Right atrium auricular region (tissue), 2 donors: Measurements from ENCODE around the gene ARHGEF7. TPM values are rescaled to one million over a fixed set of nuclear protein-coding genes. Genes with fewer than 3 reads are reported as not detected.

Experiments used
- DNase-seq: peaks from one replicate; pipeline ENCODE4 v3.0.0-alpha.2; 2019; ENCODE audit warnings: low spot score
- H3K27ac ChIP-seq, 2 donors: fragments of 200-600 bp; sonication (generic); 1 replicate in 1 of 2; 2 replicates in 1 of 2; pipeline ENCODE4 v1.5.1; 2016 to 2019
- H3K27me3 ChIP-seq, 2 donors: fragments of 200-600 bp; sonication (generic); one replicate each; pipeline versions ENCODE4 v1.5.1 to v1.6.0; 2017 to 2019
- H3K36me3 ChIP-seq: fragments of 200-600 bp; sonication (generic); one replicate; pipeline ENCODE4 v1.5.1; 2016
- H3K4me1 ChIP-seq, 2 donors: fragments of 200-600 bp; sonication (generic); one replicate each; pipeline versions ENCODE4 v1.5.1 to v1.6.0; 2017 to 2019
- H3K4me3 ChIP-seq, 2 donors: fragments of 200-600 bp; sonication (generic); 1 replicate in 1 of 2; 2 replicates in 1 of 2; pipeline ENCODE4 v1.5.1; 2017 to 2019; ENCODE audit warnings: mild to moderate bottlenecking in 1 of 2, moderate library complexity in 1 of 2
- H3K9me3 ChIP-seq, 2 donors: fragments of 200-600 bp; sonication (generic); one replicate each; pipeline ENCODE4 v1.5.1; 2019
- total RNA-seq, 2 donors: library from RNA; depleted of rRNA; stranded (reverse); fragments of >200 nt; gene quantifications; one replicate each; pipeline ENCODE4 v1.1.0, GENCODE V29; 2016
- TF ChIP-seq, protein P1 (sequence below), 2 donors: fragments of 200-600 bp; sonication (generic); IDR thresholded peaks; one replicate each; pipeline ENCODE4 v1.5.1; 2019; ENCODE audit warnings: antibody characterized with exemption in 2 of 2

ARHGEF7 gene
- total RNA-seq, 2 donors from 2014 or later, result 27.8 to 36.9 TPM

GRCh38 chr13:111262281-111262680 lies 147.2 kb downstream of the ARHGEF7 start:
- peak; percentile 55 for DNase-seq
- Histone ChIP-seq H3K36me3 (peaks cover 29% of the 10 kb centered on the region), H3K27ac (no peak overlapping the region), H3K27me3 (no peaks in the 10 kb centered on the region), H3K9me3 (no peaks in the 10 kb centered on the region), H3K4me1 (peaks cover 0 to 9% of the 10 kb centered on the region in 2 donors), H3K4me3 (no peak overlapping the region)
- TF ChIP-seq, protein P1, sequence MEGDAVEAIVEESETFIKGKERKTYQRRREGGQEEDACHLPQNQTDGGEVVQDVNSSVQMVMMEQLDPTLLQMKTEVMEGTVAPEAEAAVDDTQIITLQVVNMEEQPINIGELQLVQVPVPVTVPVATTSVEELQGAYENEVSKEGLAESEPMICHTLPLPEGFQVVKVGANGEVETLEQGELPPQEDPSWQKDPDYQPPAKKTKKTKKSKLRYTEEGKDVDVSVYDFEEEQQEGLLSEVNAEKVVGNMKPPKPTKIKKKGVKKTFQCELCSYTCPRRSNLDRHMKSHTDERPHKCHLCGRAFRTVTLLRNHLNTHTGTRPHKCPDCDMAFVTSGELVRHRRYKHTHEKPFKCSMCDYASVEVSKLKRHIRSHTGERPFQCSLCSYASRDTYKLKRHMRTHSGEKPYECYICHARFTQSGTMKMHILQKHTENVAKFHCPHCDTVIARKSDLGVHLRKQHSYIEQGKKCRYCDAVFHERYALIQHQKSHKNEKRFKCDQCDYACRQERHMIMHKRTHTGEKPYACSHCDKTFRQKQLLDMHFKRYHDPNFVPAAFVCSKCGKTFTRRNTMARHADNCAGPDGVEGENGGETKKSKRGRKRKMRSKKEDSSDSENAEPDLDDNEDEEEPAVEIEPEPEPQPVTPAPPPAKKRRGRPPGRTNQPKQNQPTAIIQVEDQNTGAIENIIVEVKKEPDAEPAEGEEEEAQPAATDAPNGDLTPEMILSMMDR (IDR thresholded peaks at IDR 0.05), result no peak

- TF ChIP-seq, protein P1 (IDR thresholded peaks at IDR 0.05), result no peak
- peak; percentile 50 for DNase-seq
- H3K4me3 ChIP-seq, result no peak overlapping the region
- no peaks in the 10 kb centered on the region for H3K9me3 ChIP-seq
- H3K36me3 ChIP-seq, result peaks cover 30% of the 10 kb centered on the region
- peaks cover 0 to 9% of the 10 kb centered on the region in 2 donors for H3K4me1 ChIP-seq
- H3K27ac ChIP-seq, result no peak overlapping the region
- no peaks in the 10 kb centered on the region for H3K27me3 ChIP-seq
These were observed 147.6 kb downstream of the ARHGEF7 start for GRCh38 chr13:111262715-111263114.

DNA sequence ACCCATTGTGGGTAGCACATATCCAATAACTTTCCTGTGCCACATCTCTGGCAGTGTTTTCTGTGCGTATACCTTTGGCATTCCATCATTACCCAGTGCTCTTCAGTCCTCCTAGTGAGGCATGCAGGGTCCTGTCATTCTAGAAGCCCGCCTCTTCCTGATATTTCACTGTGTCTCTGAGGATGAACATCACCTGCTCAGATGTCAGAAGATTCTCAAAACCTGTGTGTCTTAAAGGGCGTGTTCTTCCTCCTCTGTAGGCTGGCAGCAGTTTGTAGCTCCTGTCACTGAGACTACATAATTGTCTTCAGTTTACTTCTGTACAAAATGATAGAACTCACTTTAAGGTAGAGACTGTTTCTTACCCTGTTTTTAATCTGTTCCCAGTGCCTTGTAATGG lies 148.5 kb downstream of the ARHGEF7 start:
- no peak overlapping the region for H3K27ac ChIP-seq
- H3K36me3 ChIP-seq, result peaks cover 28% of the 10 kb centered on the region
- H3K27me3 ChIP-seq, result no peaks in the 10 kb centered on the region
- no peak for DNase-seq
- no peak overlapping the region for H3K4me3 ChIP-seq
- TF ChIP-seq, protein P1 (IDR thresholded peaks at IDR 0.05), result no peak
- H3K4me1 ChIP-seq, result peaks cover 0 to 9% of the 10 kb centered on the region in 2 donors
- no peaks in the 10 kb centered on the region for H3K9me3 ChIP-seq

DNA sequence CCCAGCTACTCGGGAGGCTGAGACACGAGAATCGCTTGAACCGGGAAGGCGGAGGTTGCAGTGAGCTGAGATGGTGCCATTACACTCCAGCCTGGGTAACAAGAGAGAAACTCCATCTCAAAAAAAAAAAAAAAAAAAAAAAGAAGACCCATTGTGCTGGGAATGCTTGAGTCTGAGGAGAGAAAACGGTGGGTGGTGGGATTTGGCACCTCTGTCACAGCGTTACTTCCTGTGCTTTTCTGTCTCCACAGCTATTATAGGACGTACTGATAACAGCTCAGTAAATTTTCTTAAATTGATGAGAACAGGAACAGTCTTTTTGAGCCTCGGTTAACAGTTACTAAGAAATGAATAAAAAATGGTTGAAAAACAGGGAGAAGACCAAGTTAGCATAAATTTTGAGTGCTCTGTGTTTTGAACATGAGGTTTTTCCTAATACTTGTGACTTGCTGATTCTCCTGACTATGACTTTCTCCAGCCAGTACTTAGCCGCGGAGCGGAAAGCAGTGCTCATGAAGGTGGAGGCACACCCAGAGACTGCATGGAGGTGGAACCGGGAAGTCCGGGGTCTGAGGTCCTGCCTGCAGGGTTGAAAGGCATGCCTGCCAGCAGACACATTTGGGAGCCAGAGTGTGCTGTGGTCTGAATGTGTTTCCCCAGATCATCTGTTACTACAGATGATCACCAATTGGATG lies 150.0 kb downstream of the ARHGEF7 start:
- peaks cover 28% of the 10 kb centered on the region for H3K36me3 ChIP-seq
- TF ChIP-seq, protein P1 (IDR thresholded peaks at IDR 0.05), result no peak
- peak; percentile 30 for DNase-seq
- no peaks in the 10 kb centered on the region for H3K27me3 ChIP-seq
- H3K9me3 ChIP-seq, result no peaks in the 10 kb centered on the region
- no peak overlapping the region for H3K27ac ChIP-seq
- H3K4me1 ChIP-seq, result peaks cover 0 to 9% of the 10 kb centered on the region in 2 donors
- H3K4me3 ChIP-seq, result no peak overlapping the region

DNA sequence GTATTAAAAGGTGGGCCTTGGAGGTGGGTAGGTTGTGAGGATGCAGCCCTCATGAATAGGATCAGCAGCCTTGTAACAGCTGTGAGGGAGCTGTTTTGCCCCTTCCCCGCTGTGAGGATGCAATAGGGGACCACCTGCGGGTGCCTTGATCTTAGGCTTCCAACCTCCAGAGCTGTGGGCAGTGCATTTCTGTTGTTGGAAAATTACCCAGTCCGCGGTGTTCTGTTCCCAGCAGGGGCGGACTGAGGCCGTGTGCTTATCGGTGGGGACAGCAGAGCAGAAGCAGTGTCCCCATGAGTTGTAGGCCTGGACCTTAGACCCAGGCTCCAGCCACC lies 150.6 kb downstream of the ARHGEF7 start:
- TF ChIP-seq, protein P1 (IDR thresholded peaks at IDR 0.05), result no peak
- Histone ChIP-seq H3K4me3 (no peak overlapping the region), H3K36me3 (peaks cover 28% of the 10 kb centered on the region), H3K27ac (no peak overlapping the region), H3K4me1 (peaks cover 0 to 11% of the 10 kb centered on the region in 2 donors), H3K9me3 (no peaks in the 10 kb centered on the region), H3K27me3 (no peaks in the 10 kb centered on the region)
- DNase-seq, result peak; percentile 30

DNA sequence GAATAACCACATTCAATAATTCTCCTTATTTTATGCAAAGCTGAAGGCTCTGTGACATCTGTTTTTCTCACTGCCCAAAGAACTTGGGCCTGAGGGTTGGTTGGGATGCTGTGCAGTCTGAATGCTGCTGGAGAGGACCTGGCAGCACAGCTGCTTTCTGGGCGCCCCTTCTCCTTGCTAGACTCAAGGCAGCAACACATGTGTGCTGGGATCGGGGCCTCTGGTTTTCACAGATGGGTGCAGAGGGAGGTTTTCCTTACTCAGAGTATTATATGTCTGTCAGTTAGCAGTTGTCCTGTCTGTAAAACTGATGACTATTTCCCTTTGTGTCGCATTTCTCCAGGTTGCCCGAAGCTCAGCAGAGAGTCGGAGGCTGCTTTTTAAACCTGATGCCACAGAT lies 152.1 kb downstream of the ARHGEF7 start:
- H3K9me3 ChIP-seq, result no peaks in the 10 kb centered on the region
- H3K27me3 ChIP-seq, result no peaks in the 10 kb centered on the region
- peak; percentile 2 for DNase-seq
- no peak overlapping the region for H3K27ac ChIP-seq
- peaks cover 28% of the 10 kb centered on the region for H3K36me3 ChIP-seq
- no peak overlapping the region for H3K4me3 ChIP-seq
- TF ChIP-seq, protein P1 (IDR thresholded peaks at IDR 0.05), result no peak
- peaks cover 0 to 18% of the 10 kb centered on the region in 2 donors for H3K4me1 ChIP-seq
